Uterus (tissue), 2 donors: ENCODE results near the gene SUPT3H.

Experiments
- CTCF ChIP-seq, 4 experiments: fragments of 200-600 bp in 2 of 4; fragments of 450-650 bp in 2 of 4; sonication (generic) in 2 of 4; IDR thresholded peaks; one replicate each; pipeline ENCODE4 v1.5.1; 2016 to 2019; ENCODE audit warnings: antibody characterized with exemption in 4 of 4, mild to moderate bottlenecking in 2 of 4, moderate library complexity in 1 of 4
- POLR2A ChIP-seq, 2 donors: fragments of 450-650 bp; IDR thresholded peaks; one replicate each; pipeline ENCODE4 v1.6.1; 2016; ENCODE audit warnings: antibody characterized with exemption in 2 of 2, mild to moderate bottlenecking in 1 of 2, moderate library complexity in 1 of 2

GRCh38 chr6:45411959-45412358, 34.2 kb upstream of the SUPT3H start:
- TF ChIP-seq CTCF (IDR thresholded peaks at IDR 0.05) (no peak), POLR2A (IDR thresholded peaks at IDR 0.05) (no peak)
